Breast epithelium (tissue), 4 donors: Measurements from ENCODE around the gene HGFAC. TPM values are rescaled to one million over a fixed set of nuclear protein-coding genes. Genes with fewer than 3 reads are reported as not detected.

Experiments used
- DNase-seq, 2 donors: peaks; one replicate each; pipeline ENCODE4 v3.0.0-alpha.2; 2019; ENCODE audit warnings: low spot score in 2 of 2
- H3K27ac ChIP-seq, 2 donors: fragments of 200-600 bp; sonication (generic) in 1 of 2; one replicate each; pipeline ENCODE4 v1.5.1; 2016 to 2019; ENCODE audit warnings: mild to moderate bottlenecking in 1 of 2
- H3K27me3 ChIP-seq, 2 donors: fragments of 200-600 bp; sonication (generic) in 1 of 2; one replicate each; pipeline versions ENCODE4 v1.5.1 to v1.6.0; 2017 to 2019; ENCODE audit warnings: control low read depth in 1 of 2, mild to moderate bottlenecking in 1 of 2
- H3K36me3 ChIP-seq: fragments of 200-600 bp; one replicate; pipeline ENCODE4 v1.5.1; 2019
- H3K4me1 ChIP-seq, 2 donors: fragments of 200-600 bp; sonication (generic); one replicate each; pipeline ENCODE4 v1.5.1; 2016 to 2019; ENCODE audit warnings: control low read depth in 1 of 2
- H3K4me3 ChIP-seq, 3 donors: fragments of 200-600 bp; sonication (generic); 1 replicate in 2 of 3; 2 replicates in 1 of 3; pipeline ENCODE4 v1.5.1; 2016 to 2019; ENCODE audit warnings: mild to moderate bottlenecking in 3 of 3, moderate library complexity in 2 of 3
- H3K9me3 ChIP-seq, 2 donors: fragments of 200-600 bp; sonication (generic) in 1 of 2; one replicate each; pipeline ENCODE4 v1.5.1; 2016 to 2019; ENCODE audit warnings: control low read depth in 1 of 2
- CTCF ChIP-seq, 3 donors: fragments of 450-650 bp; IDR thresholded peaks; one replicate each; pipeline ENCODE4 v1.5.1; 2016 to 2017; ENCODE audit warnings: antibody characterized with exemption in 3 of 3, mild to moderate bottlenecking in 3 of 3, moderate library complexity in 3 of 3
- POLR2A ChIP-seq: fragments of 450-650 bp; IDR thresholded peaks from one replicate; pipeline ENCODE4 v1.6.1; 2016; ENCODE audit warnings: antibody characterized with exemption, mild to moderate bottlenecking, moderate library complexity
- POLR2AphosphoS5 ChIP-seq, 3 donors: sonication (generic); formaldehyde crosslinking; IDR thresholded peaks; one replicate each; pipeline ENCODE4 v1.6.1; 2017; ENCODE audit warnings: antibody characterized with exemption in 3 of 3
- intact Hi-C: fragments of 100-400 bp; cut with DNase I; formaldehyde crosslinking; loops from one replicate; pipeline ENCODE4 v1.15.1; 2023; ENCODE audit warnings: low total_unique reads
- total RNA-seq, 3 donors: library from RNA; depleted of rRNA; stranded (reverse); fragments of >200 nt; gene quantifications; one replicate each; pipeline ENCODE4 v1.1.0, GENCODE V29; 2016

Gene HGFAC
- total RNA-seq, 3 donors from 2014 or later, result 0.59 to 1.3 TPM; not detected in 1

- Histone ChIP-seq H3K9me3 (no peaks in the 10 kb centered on the region), H3K27me3 (no peaks in the 10 kb centered on the region), H3K27ac (no peak overlapping the region), H3K4me3 (no peak overlapping the region), H3K36me3 (no peaks in the 10 kb centered on the region), H3K4me1 (no peaks in the 10 kb centered on the region)
- intact Hi-C loops, result no loop called here
- no peak for TF ChIP-seq CTCF (IDR thresholded peaks at IDR 0.05)
- no peak for TF ChIP-seq POLR2AphosphoS5 (IDR thresholded peaks at IDR 0.05)
- TF ChIP-seq POLR2A, result no peak
- no peak for DNase-seq
These were observed 15.2 kb upstream of the HGFAC start for GRCh38 chr4:3426465-3427133.

GRCh38 chr4:3427134-3427476 lies 14.7 kb upstream of the HGFAC start:
- Histone ChIP-seq H3K27ac (no peak overlapping the region), H3K9me3 (no peaks in the 10 kb centered on the region), H3K4me3 (no peak overlapping the region), H3K36me3 (no peaks in the 10 kb centered on the region), H3K4me1 (no peaks in the 10 kb centered on the region), H3K27me3 (no peaks in the 10 kb centered on the region)
- no peak for TF ChIP-seq POLR2AphosphoS5 (IDR thresholded peaks at IDR 0.05)
- TF ChIP-seq CTCF (IDR thresholded peaks at IDR 0.05), result no peak
- no peak for TF ChIP-seq POLR2A
- intact Hi-C loops, result no loop called here
- DNase-seq, result no peak

- Histone ChIP-seq H3K36me3 (no peaks in the 10 kb centered on the region), H3K9me3 (no peaks in the 10 kb centered on the region), H3K27me3 (no peaks in the 10 kb centered on the region), H3K27ac (no peak overlapping the region), H3K4me1 (no peaks in the 10 kb centered on the region), H3K4me3 (no peak overlapping the region)
- intact Hi-C loops, result no loop called here
- TF ChIP-seq POLR2A (no peak), CTCF (IDR thresholded peaks at IDR 0.05) (no peak), POLR2AphosphoS5 (IDR thresholded peaks at IDR 0.05) (no peak)
- no peak for DNase-seq
These were observed 13.9 kb upstream of the HGFAC start for GRCh38 chr4:3427706-3428446.

- TF ChIP-seq CTCF (IDR thresholded peaks at IDR 0.05) (no peak), POLR2AphosphoS5 (IDR thresholded peaks at IDR 0.05) (no peak), POLR2A (no peak)
- Histone ChIP-seq H3K4me1 (no peaks in the 10 kb centered on the region), H3K36me3 (no peaks in the 10 kb centered on the region), H3K27me3 (no peaks in the 10 kb centered on the region), H3K4me3 (no peak overlapping the region), H3K27ac (no peak overlapping the region), H3K9me3 (no peaks in the 10 kb centered on the region)
- no peak for DNase-seq
- intact Hi-C loops, result no loop called here
These were observed 12.1 kb upstream of the HGFAC start for GRCh38 chr4:3429651-3430050.

- no peaks in the 10 kb centered on the region for H3K9me3 ChIP-seq
- H3K27me3 ChIP-seq, result no peaks in the 10 kb centered on the region
- intact Hi-C loops, result no loop called here
- H3K27ac ChIP-seq, result no peak overlapping the region
- no peak for DNase-seq
- TF ChIP-seq POLR2AphosphoS5 (IDR thresholded peaks at IDR 0.05) (no peak), POLR2A (no peak), CTCF (IDR thresholded peaks at IDR 0.05) (no peak)
- no peak overlapping the region for H3K4me3 ChIP-seq
- H3K4me1 ChIP-seq, result no peaks in the 10 kb centered on the region
- H3K36me3 ChIP-seq, result no peaks in the 10 kb centered on the region
These were observed 11.2 kb upstream of the HGFAC start for GRCh38 chr4:3430524-3430923.
